NB4 (cell line): Measurements from ENCODE around the gene ABCA10.

Experiments used
- DNase-seq: peaks from one replicate; pipeline ENCODE4 v3.0.0; 2010; ENCODE audit warnings: low read depth
- H3K4me3 ChIP-seq: one replicate; pipeline ENCODE4 v1.5.1; 2011; ENCODE audit warnings: mild to moderate bottlenecking, low read depth, low read length, moderate library complexity
- MYC ChIP-seq: IDR thresholded peaks from 2 replicates; pipeline ENCODE4 v1.6.1; 2011; ENCODE audit warnings: low read depth, low read length
- POLR2A ChIP-seq: IDR thresholded peaks from 2 replicates; pipeline ENCODE4 v1.6.1; 2011; ENCODE audit warnings: mild to moderate bottlenecking; ENCODE audit not compliant: insufficient read length; ENCODE audit errors: extremely low read depth
- TF ChIP-seq, protein P1 (sequence below): IDR thresholded peaks from one replicate; pipeline ENCODE4 v1.5.1; 2012; ENCODE audit warnings: low read depth, low read length
- TF ChIP-seq, protein P2 (sequence below): IDR thresholded peaks from 2 replicates; pipeline ENCODE4 v1.6.1; 2011; ENCODE audit warnings: low read depth, low read length

Gene ABCA10

DNA sequence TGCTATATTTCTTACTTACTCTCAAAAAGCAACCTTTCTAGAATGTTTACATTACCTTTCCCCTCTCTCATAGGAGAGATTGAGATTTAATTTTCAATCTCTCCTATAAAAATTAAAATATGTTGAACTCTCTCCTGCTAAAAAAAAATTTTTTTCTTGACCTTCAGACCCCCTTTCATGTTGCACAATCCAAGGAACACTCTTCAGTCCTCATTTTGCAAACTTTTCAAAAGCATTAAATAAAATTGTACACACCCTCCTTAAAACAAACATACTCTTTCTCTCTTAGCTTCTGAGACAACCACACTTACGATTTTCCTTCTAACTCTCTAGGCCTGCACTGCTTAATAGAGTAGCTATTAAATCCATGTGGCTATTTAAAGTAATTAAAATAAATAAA is 78.3 kb downstream of the ABCA10 start:
- no peak for DNase-seq
- TF ChIP-seq, protein P1, sequence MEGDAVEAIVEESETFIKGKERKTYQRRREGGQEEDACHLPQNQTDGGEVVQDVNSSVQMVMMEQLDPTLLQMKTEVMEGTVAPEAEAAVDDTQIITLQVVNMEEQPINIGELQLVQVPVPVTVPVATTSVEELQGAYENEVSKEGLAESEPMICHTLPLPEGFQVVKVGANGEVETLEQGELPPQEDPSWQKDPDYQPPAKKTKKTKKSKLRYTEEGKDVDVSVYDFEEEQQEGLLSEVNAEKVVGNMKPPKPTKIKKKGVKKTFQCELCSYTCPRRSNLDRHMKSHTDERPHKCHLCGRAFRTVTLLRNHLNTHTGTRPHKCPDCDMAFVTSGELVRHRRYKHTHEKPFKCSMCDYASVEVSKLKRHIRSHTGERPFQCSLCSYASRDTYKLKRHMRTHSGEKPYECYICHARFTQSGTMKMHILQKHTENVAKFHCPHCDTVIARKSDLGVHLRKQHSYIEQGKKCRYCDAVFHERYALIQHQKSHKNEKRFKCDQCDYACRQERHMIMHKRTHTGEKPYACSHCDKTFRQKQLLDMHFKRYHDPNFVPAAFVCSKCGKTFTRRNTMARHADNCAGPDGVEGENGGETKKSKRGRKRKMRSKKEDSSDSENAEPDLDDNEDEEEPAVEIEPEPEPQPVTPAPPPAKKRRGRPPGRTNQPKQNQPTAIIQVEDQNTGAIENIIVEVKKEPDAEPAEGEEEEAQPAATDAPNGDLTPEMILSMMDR = no peak
- no peak for TF ChIP-seq MYC
- TF ChIP-seq, protein P2, sequence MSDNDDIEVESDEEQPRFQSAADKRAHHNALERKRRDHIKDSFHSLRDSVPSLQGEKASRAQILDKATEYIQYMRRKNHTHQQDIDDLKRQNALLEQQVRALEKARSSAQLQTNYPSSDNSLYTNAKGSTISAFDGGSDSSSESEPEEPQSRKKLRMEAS = no peak
- no peak for TF ChIP-seq POLR2A
- no peak overlapping the region for H3K4me3 ChIP-seq

DNA sequence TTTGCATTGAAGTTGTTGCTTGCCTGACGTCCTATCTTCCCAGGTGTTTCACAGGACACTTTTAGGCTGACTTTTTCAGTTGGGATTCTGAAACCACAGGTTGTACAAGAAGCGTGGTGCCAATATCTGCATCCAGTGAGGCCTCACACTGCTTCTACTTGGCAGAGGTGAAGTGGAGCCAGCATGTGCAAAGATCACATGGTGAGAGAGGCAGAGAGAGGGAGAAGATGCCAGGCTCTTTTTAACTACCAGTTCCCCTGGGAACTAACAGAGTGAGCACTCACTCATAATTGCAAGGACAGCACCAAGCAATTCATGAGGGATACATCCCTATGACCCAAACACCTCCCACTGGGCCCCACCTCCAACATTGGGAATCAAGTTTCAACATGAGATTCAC is 81.2 kb downstream of the ABCA10 start:
- H3K4me3 ChIP-seq = no peak overlapping the region
- no peak for TF ChIP-seq POLR2A
- TF ChIP-seq, protein P2 = no peak
- TF ChIP-seq, protein P1 = no peak
- no peak for TF ChIP-seq MYC
- DNase-seq = no peak

DNA sequence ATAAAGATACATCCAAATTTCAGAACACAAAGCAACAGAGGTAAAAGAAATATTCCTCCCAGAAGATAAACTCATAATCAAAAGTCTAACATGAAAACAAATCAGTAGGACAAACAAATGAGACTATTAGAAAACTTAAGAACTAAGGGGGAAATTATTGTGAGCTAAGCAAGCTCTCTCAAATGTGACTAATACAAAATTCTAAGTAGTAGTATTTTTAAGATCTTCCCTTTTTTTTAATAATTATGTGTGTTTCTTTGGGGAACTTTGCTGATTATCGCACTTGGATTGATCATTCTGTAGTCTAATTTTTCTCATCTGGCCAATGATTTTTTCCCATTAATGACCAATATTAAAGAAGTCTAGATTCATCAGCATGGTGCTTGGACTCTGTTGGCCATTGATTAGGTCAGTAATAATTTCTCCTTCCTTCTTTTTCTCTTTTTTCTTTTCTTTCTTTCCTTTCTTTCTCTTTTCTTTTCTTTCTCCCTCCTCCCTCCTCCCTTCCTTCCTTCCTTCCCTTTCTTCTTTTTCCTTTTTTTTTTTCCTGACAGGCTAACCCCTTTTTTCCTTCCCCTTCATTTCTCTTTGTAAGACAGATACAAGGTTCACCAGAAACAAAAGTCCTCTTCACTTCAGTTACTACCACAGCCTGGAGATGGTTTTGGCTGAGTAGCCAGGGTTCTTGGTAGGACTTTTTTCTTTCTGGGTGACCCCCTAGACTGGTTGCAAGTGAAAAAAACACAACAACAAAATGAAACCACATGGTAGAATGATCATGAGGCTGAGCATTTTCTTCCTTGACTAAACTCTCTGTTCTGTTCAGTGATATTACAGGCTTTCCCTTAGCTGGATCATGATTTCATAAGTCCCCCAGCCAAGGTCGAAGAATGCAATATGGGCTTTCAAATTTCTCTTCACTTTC is 84.0 kb downstream of the ABCA10 start:
- TF ChIP-seq, protein P2 = no peak
- no peak for TF ChIP-seq MYC
- TF ChIP-seq, protein P1 = no peak
- no peak for TF ChIP-seq POLR2A
- no peak overlapping the region for H3K4me3 ChIP-seq
- DNase-seq = no peak

DNA sequence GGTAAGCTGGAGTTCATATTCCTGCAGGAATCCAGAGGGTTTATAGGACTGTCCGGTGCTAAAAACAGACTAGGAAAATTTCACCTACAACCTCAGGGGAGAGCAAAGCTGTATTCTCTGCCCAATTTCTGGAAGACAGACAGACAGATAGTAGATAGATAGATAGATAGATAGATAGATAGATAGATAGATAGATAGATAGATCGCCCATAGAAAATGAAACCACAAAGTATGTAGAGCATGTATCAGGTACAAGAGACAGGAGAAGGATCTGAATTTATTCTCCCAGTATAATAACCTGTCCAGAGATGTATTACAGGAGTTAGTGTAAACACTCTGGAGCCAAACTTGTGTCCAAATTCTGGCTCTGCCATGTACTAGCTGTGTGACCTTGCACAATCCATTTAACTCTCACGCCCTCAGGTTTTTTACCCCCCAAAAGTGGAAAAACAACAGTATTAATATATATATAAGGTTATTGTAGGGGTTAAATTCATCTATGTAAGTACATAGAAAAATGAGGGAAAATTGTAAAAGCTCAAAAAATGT is 84.9 kb downstream of the ABCA10 start:
- no peak overlapping the region for H3K4me3 ChIP-seq
- TF ChIP-seq POLR2A = no peak
- TF ChIP-seq MYC = no peak
- TF ChIP-seq, protein P2 = no peak
- TF ChIP-seq, protein P1 = no peak
- DNase-seq = no peak

DNA sequence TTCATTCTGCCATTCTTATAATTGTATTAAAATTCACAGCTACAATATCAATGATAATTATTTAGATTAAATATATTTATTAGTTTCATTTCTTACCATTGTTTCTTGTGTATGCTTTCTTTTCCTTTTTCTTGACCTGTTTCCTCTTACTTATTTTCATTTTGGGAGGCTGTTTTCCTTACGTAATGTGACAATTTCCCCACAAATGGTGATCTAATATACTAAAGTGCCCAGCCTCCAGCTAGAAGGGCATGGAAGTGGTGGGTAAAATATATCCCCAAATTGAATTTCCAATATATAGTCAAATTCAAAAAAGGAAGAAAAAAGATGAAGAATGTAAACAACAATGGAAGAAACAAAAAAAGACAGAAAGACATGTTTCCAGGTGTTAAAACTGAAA is 85.5 kb downstream of the ABCA10 start:
- no peak for DNase-seq
- TF ChIP-seq POLR2A (no peak), MYC (no peak)
- TF ChIP-seq, protein P1 = no peak
- TF ChIP-seq, protein P2 = no peak
- H3K4me3 ChIP-seq = no peak overlapping the region
